Aorta (tissue), 5 donors: ENCODE data around the gene DEAF1. TPM values are rescaled to one million over a fixed set of nuclear protein-coding genes. Genes with fewer than 3 reads are reported as not detected.
A peak's percentile ranks its signal among the peaks of the same experiment; 100 is the strongest.

ENCODE experiments used
- ATAC-seq: fragments of 200-7000 bp; cut with Tn5 transposase; one replicate; pipeline ENCODE4 v1.9.1; 2022; ENCODE audit warnings: moderate library complexity; ENCODE audit not compliant: low FRiP score
- DNase-seq, 2 donors: peaks; one replicate each; pipeline ENCODE4 v3.0.0-alpha.2; 2020
- H3K27ac ChIP-seq, 2 donors: one replicate each; pipeline ENCODE4 v1.5.1; 2013; ENCODE audit warnings: low read length in 2 of 2, mild to moderate bottlenecking in 2 of 2, moderate library complexity in 2 of 2, control low read depth in 1 of 2, inconsistent platforms in 1 of 2, low read depth in 1 of 2
- H3K27me3 ChIP-seq, 2 donors: one replicate each; pipeline ENCODE4 v1.6.1; 2013; ENCODE audit warnings: control low read depth in 1 of 2, low read length in 1 of 2, mild to moderate bottlenecking in 1 of 2, moderate library complexity in 1 of 2; ENCODE audit not compliant: insufficient read depth in 2 of 2, control insufficient read depth in 1 of 2
- H3K36me3 ChIP-seq, 2 donors: one replicate each; pipeline ENCODE4 v1.6.1; 2013; ENCODE audit warnings: control low read depth in 1 of 2, low read length in 1 of 2, mild to moderate bottlenecking in 1 of 2; ENCODE audit not compliant: insufficient read depth in 2 of 2, control insufficient read depth in 1 of 2
- H3K4me1 ChIP-seq, 2 donors: one replicate each; pipeline ENCODE4 v1.6.1; 2013; ENCODE audit warnings: low read length in 2 of 2, control low read depth in 1 of 2, mild to moderate bottlenecking in 1 of 2, moderate library complexity in 1 of 2; ENCODE audit not compliant: insufficient read depth in 2 of 2, control insufficient read depth in 1 of 2
- H3K4me3 ChIP-seq, 2 donors: one replicate each; pipeline ENCODE4 v1.5.1; 2013; ENCODE audit warnings: low read length in 2 of 2, control low read depth in 1 of 2, mild to moderate bottlenecking in 1 of 2
- H3K9me3 ChIP-seq: one replicate; pipeline ENCODE4 v1.6.1; 2013; ENCODE audit warnings: mild to moderate bottlenecking, low read length; ENCODE audit not compliant: control insufficient read depth
- WGBS, 2 donors: extraction: QIAGEN DNeasy Blood & Tissue Kit; methylation state at CpG; one replicate each; pipeline ENCODE4 v1.1.7; 2013; 5-methylcytosine and 5-hydroxymethylcytosine counted together
- intact Hi-C, 2 donors: fragments of 100-400 bp; cut with DNase I; formaldehyde crosslinking; loops; one replicate each; pipeline versions ENCODE4 v1.14.2 to v1.15.0; 2022
- polyA plus RNA-seq, 2 donors: library from polyadenylated mRNA; stranded (reverse); fragments of 200-250 nt; gene quantifications; one replicate each; pipeline ENCODE4 v1.2.3, GENCODE V29; 2013
- total RNA-seq, 2 donors: library from RNA; stranded (reverse); fragmentation: NEBNext Ultra II Directional; extraction: Animal tissue kit (Norgen Biotek cat#: 25700); gene quantifications; one replicate each; pipeline ENCODE4 v1.2.1, GENCODE V29; 2021
- donor health status: healthy with polysubstance abuse.
- donor health status: Bipolar disorder and iron deficiency.
- donor health status: DM: no; HTN: no; CAD: no.
- donor health status: DM: no; HTN: no; CAD: no.
- donor health status: DM: yes; HTN: yes; CAD: no.

Gene DEAF1
- total and polyA plus RNA-seq, 4 donors = 15.7 to 59.5 (median 42.6) TPM

- no peak overlapping the region for H3K27ac ChIP-seq
- H3K27me3 ChIP-seq = no peaks in the 10 kb centered on the region
- no peaks in the 10 kb centered on the region for H3K9me3 ChIP-seq
- H3K4me3 ChIP-seq = no peak overlapping the region
- intact Hi-C loops = no loop called here
- WGBS, 2 donors = 52 to 55% methylated on average over 8 of the region's 8 CpGs
- DNase-seq (no peak), ATAC-seq (no peak)
- no peaks in the 10 kb centered on the region for H3K4me1 ChIP-seq
- H3K36me3 ChIP-seq = no peaks in the 10 kb centered on the region
These were observed 28.3 kb upstream of the DEAF1 start for GRCh38 chr11:723120-723883.

- intact Hi-C loops = no loop called here
- no peak for ATAC-seq
- H3K27me3 ChIP-seq = no peaks in the 10 kb centered on the region
- H3K9me3 ChIP-seq = no peaks in the 10 kb centered on the region
- DNase-seq = no peak
- H3K36me3 ChIP-seq = no peaks in the 10 kb centered on the region
- H3K4me3 ChIP-seq = no peak overlapping the region
- no peaks in the 10 kb centered on the region for H3K4me1 ChIP-seq
- no peak overlapping the region for H3K27ac ChIP-seq
- 62 to 69% methylated on average over 15 to 20 of the region's 20 CpGs for WGBS, 2 donors
These were observed 27.4 kb upstream of the DEAF1 start for GRCh38 chr11:722346-722811.

GRCh38 chr11:721741-722345 lies 26.8 kb upstream of the DEAF1 start:
- Histone ChIP-seq H3K4me1 (no peaks in the 10 kb centered on the region), H3K27ac (no peak overlapping the region), H3K27me3 (no peaks in the 10 kb centered on the region), H3K4me3 (no peak overlapping the region), H3K36me3 (no peaks in the 10 kb centered on the region), H3K9me3 (no peaks in the 10 kb centered on the region)
- DNase-seq = peak; percentile 66 to 83
- peak; percentile 24 for ATAC-seq
- 45 to 47% methylated on average over 33 of the region's 33 CpGs for WGBS, 2 donors
- intact Hi-C loops = no loop called here

- ATAC-seq (no peak), DNase-seq (peak in 1 of 2 donors; percentile 50)
- H3K27ac ChIP-seq = no peak overlapping the region
- no peaks in the 10 kb centered on the region for H3K4me1 ChIP-seq
- WGBS, 2 donors = 25 to 37% methylated on average over 24 to 28 of the region's 28 CpGs
- H3K9me3 ChIP-seq = no peaks in the 10 kb centered on the region
- no peak overlapping the region for H3K4me3 ChIP-seq
- intact Hi-C loops = no loop called here
- H3K27me3 ChIP-seq = no peaks in the 10 kb centered on the region
- H3K36me3 ChIP-seq = no peaks in the 10 kb centered on the region
These were observed 26.3 kb upstream of the DEAF1 start for GRCh38 chr11:721247-721740.

GRCh38 chr11:720642-721246 lies 25.7 kb upstream of the DEAF1 start:
- H3K4me3 ChIP-seq = no peak overlapping the region
- H3K36me3 ChIP-seq = no peaks in the 10 kb centered on the region
- intact Hi-C loops = no loop called here
- H3K9me3 ChIP-seq = no peaks in the 10 kb centered on the region
- ATAC-seq (no peak), DNase-seq (peak; percentile 48 to 87)
- H3K4me1 ChIP-seq = no peaks in the 10 kb centered on the region
- no peaks in the 10 kb centered on the region for H3K27me3 ChIP-seq
- no peak overlapping the region for H3K27ac ChIP-seq
- 5 to 12% methylated on average over 43 to 53 of the region's 53 CpGs for WGBS, 2 donors

- 64 to 67% methylated on average over 34 to 35 of the region's 35 CpGs for WGBS, 2 donors
- DNase-seq = no peak
- H3K27ac ChIP-seq = no peak overlapping the region
These were observed 25.1 kb upstream of the DEAF1 start for GRCh38 chr11:720017-720641.

GRCh38 chr11:719214-720016 lies 24.4 kb upstream of the DEAF1 start:
- ATAC-seq (no peak), DNase-seq (no peak)
- no peaks in the 10 kb centered on the region for H3K9me3 ChIP-seq
- no peak overlapping the region for H3K27ac ChIP-seq
- intact Hi-C loops = no loop called here
- no peaks in the 10 kb centered on the region for H3K27me3 ChIP-seq
- H3K36me3 ChIP-seq = no peaks in the 10 kb centered on the region
- no peaks in the 10 kb centered on the region for H3K4me1 ChIP-seq
- 70 to 77% methylated on average over 33 to 34 of the region's 34 CpGs for WGBS, 2 donors
- no peak overlapping the region for H3K4me3 ChIP-seq

More at GRCh38 chr11:720017-720641, 25.1 kb upstream of the DEAF1 start:
- peak; percentile 12 for ATAC-seq
- Histone ChIP-seq H3K27me3 (no peaks in the 10 kb centered on the region), H3K9me3 (no peaks in the 10 kb centered on the region), H3K4me3 (no peak overlapping the region), H3K36me3 (no peaks in the 10 kb centered on the region), H3K4me1 (no peaks in the 10 kb centered on the region)
- intact Hi-C loops = no loop called here

GRCh38 chr11:714436-714835 lies 19.4 kb upstream of the DEAF1 start:
- no peak overlapping the region for H3K27ac ChIP-seq
- H3K36me3 ChIP-seq = no peaks in the 10 kb centered on the region
- no peak overlapping the region for H3K4me3 ChIP-seq
- H3K27me3 ChIP-seq = no peaks in the 10 kb centered on the region
- 97 to 98% methylated on average over 6 of the region's 6 CpGs for WGBS, 2 donors
- ATAC-seq (no peak), DNase-seq (no peak)
- intact Hi-C loops = no loop called here
- no peaks in the 10 kb centered on the region for H3K9me3 ChIP-seq
- H3K4me1 ChIP-seq = no peaks in the 10 kb centered on the region
